Measurements from ENCODE around the gene TMEM132D. TPM values are rescaled to one million over a fixed set of nuclear protein-coding genes. Genes with fewer than 3 reads are reported as not detected.

Gene TMEM132D
- total and polyA plus RNA-seq, 4 donors: 0.01 to 0.14 (median 0.08) TPM

DNA sequence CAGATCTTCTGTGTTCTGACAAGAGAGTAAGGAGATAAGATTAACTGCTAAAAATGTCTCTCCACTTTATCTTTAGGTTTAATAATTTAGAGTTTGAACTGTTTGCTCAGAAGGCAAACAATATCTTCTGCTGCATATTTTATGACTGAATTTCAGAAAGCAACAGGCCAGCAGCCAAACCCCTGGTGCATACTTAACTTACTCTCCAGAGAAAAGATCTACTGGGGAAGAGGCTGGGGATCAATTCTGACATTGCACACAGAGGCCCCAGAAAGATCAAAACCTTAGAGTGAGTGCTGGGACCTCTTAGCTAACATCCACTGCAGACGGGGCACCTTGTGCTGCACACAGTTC lies 518.2 kb downstream of the TMEM132D start:
- no peak overlapping the region for H3K27ac ChIP-seq (ENCODE audit: low read depth in 1 of 2, low read length in 2 of 2)
- TF ChIP-seq, protein P1, sequence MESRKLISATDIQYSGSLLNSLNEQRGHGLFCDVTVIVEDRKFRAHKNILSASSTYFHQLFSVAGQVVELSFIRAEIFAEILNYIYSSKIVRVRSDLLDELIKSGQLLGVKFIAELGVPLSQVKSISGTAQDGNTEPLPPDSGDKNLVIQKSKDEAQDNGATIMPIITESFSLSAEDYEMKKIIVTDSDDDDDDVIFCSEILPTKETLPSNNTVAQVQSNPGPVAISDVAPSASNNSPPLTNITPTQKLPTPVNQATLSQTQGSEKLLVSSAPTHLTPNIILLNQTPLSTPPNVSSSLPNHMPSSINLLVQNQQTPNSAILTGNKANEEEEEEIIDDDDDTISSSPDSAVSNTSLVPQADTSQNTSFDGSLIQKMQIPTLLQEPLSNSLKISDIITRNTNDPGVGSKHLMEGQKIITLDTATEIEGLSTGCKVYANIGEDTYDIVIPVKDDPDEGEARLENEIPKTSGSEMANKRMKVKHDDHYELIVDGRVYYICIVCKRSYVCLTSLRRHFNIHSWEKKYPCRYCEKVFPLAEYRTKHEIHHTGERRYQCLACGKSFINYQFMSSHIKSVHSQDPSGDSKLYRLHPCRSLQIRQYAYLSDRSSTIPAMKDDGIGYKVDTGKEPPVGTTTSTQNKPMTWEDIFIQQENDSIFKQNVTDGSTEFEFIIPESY (IDR thresholded peaks at IDR 0.05): no peak
- TF ChIP-seq YY1 (IDR thresholded peaks at IDR 0.05): no peak
- no peak for TF ChIP-seq NR2F2 (IDR thresholded peaks at IDR 0.05)
- H3K9ac ChIP-seq (ENCODE audit: low read depth in 1 of 2, low read length in 2 of 2): no peak overlapping the region
- no peaks in the 10 kb centered on the region for H3K27me3 ChIP-seq (ENCODE audit: control insufficient read depth in 4 of 4, insufficient read depth in 4 of 4, low read length in 3 of 4)
- no peaks in the 10 kb centered on the region for H3K9me3 ChIP-seq (ENCODE audit: control insufficient read depth in 4 of 4, low read length in 3 of 4)
- DNase-seq (ENCODE audit: low spot score): no peak
- no peaks in the 10 kb centered on the region for H3K36me3 ChIP-seq (ENCODE audit: control insufficient read depth in 4 of 4, insufficient read depth in 3 of 4, low read depth in 1 of 4, low read length in 3 of 4)
- no peak overlapping the region for H3K4me3 ChIP-seq (ENCODE audit: low read depth in 1 of 3, low read length in 3 of 3)
- WGBS: 56% methylated on average over 1 of the region's 1 CpG
- H3K4me1 ChIP-seq (ENCODE audit: control insufficient read depth in 4 of 4, insufficient read depth in 4 of 4, low read length in 3 of 4): no peaks in the 10 kb centered on the region

- Histone ChIP-seq H3K9ac (ENCODE audit: low read depth in 1 of 2, low read length in 2 of 2) (no peak overlapping the region), H3K27ac (ENCODE audit: low read depth in 1 of 2, low read length in 2 of 2) (no peak overlapping the region), H3K4me3 (ENCODE audit: low read depth in 1 of 3, low read length in 3 of 3) (no peak overlapping the region), H3K36me3 (ENCODE audit: control insufficient read depth in 4 of 4, insufficient read depth in 3 of 4, low read depth in 1 of 4, low read length in 3 of 4) (no peaks in the 10 kb centered on the region), H3K4me1 (ENCODE audit: control insufficient read depth in 4 of 4, insufficient read depth in 4 of 4, low read length in 3 of 4) (no peaks in the 10 kb centered on the region), H3K27me3 (ENCODE audit: control insufficient read depth in 4 of 4, insufficient read depth in 4 of 4, low read length in 3 of 4) (no peaks in the 10 kb centered on the region), H3K9me3 (ENCODE audit: control insufficient read depth in 4 of 4, low read length in 3 of 4) (peaks cover 0 to 2% (median 0%) of the 10 kb centered on the region in 4 donors)
- 81% methylated on average over 9 of the region's 9 CpGs for WGBS
- DNase-seq (ENCODE audit: low spot score): no peak
- no peak for TF ChIP-seq ATF3 (IDR thresholded peaks at IDR 0.05)
- TF ChIP-seq FOXA2 (IDR thresholded peaks at IDR 0.05): no peak
- no peak for TF ChIP-seq EGR1 (IDR thresholded peaks at IDR 0.05; ENCODE audit: low read depth in 2 of 2)
- TF ChIP-seq, protein P2, sequence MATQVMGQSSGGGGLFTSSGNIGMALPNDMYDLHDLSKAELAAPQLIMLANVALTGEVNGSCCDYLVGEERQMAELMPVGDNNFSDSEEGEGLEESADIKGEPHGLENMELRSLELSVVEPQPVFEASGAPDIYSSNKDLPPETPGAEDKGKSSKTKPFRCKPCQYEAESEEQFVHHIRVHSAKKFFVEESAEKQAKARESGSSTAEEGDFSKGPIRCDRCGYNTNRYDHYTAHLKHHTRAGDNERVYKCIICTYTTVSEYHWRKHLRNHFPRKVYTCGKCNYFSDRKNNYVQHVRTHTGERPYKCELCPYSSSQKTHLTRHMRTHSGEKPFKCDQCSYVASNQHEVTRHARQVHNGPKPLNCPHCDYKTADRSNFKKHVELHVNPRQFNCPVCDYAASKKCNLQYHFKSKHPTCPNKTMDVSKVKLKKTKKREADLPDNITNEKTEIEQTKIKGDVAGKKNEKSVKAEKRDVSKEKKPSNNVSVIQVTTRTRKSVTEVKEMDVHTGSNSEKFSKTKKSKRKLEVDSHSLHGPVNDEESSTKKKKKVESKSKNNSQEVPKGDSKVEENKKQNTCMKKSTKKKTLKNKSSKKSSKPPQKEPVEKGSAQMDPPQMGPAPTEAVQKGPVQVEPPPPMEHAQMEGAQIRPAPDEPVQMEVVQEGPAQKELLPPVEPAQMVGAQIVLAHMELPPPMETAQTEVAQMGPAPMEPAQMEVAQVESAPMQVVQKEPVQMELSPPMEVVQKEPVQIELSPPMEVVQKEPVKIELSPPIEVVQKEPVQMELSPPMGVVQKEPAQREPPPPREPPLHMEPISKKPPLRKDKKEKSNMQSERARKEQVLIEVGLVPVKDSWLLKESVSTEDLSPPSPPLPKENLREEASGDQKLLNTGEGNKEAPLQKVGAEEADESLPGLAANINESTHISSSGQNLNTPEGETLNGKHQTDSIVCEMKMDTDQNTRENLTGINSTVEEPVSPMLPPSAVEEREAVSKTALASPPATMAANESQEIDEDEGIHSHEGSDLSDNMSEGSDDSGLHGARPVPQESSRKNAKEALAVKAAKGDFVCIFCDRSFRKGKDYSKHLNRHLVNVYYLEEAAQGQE (IDR thresholded peaks at IDR 0.05): no peak
- TF ChIP-seq NR2F2 (IDR thresholded peaks at IDR 0.05): no peak
- no peak for TF ChIP-seq JUND (IDR thresholded peaks at IDR 0.05)
Measured at GRCh38 chr12:129383956-129384355, 519.9 kb downstream of the TMEM132D start.

DNA sequence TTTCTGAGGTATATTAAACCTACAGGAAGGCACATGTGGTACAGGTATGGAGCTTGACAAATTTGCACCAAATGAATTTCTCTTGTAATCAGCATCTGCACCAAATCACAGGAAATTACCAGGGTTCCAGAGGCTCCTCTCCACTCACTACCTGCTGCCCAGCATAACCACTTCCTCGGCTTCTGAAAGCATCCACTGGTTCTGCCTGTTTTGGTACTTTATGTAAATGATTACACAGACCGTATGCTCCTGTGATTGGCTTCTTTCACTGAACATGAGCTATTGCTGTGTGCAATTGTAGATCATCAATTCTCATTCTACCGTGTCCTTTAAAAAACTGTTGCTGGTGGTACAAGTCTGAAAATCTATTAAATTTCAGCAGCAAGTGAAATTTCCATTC lies 522.1 kb downstream of the TMEM132D start:
- DNase-seq (ENCODE audit: low spot score): no peak
- Histone ChIP-seq H3K27me3 (ENCODE audit: control insufficient read depth in 4 of 4, insufficient read depth in 4 of 4, low read length in 3 of 4) (no peaks in the 10 kb centered on the region), H3K27ac (ENCODE audit: low read depth in 1 of 2, low read length in 2 of 2) (no peak overlapping the region), H3K36me3 (ENCODE audit: control insufficient read depth in 4 of 4, insufficient read depth in 3 of 4, low read depth in 1 of 4, low read length in 3 of 4) (no peaks in the 10 kb centered on the region), H3K4me3 (ENCODE audit: low read depth in 1 of 3, low read length in 3 of 3) (no peak overlapping the region), H3K4me1 (ENCODE audit: control insufficient read depth in 4 of 4, insufficient read depth in 4 of 4, low read length in 3 of 4) (no peaks in the 10 kb centered on the region), H3K9ac (ENCODE audit: low read depth in 1 of 2, low read length in 2 of 2) (no peak overlapping the region), H3K9me3 (ENCODE audit: control insufficient read depth in 4 of 4, low read length in 3 of 4) (peaks cover 0 to 4% (median 1%) of the 10 kb centered on the region in 4 donors)
- WGBS: 52% methylated on average over 3 of the region's 3 CpGs
- no peak for TF ChIP-seq FOXA1 (IDR thresholded peaks at IDR 0.05)
- TF ChIP-seq HNF4G (IDR thresholded peaks at IDR 0.05): no peak
- TF ChIP-seq RAD21 (IDR thresholded peaks at IDR 0.05): no peak
- TF ChIP-seq YY1 (IDR thresholded peaks at IDR 0.05): no peak
- TF ChIP-seq JUND (IDR thresholded peaks at IDR 0.05): no peak
- TF ChIP-seq CTCF (IDR thresholded peaks at IDR 0.05; ENCODE audit: low read depth, low read length, missing input control): no peak
- TF ChIP-seq, protein P1 (IDR thresholded peaks at IDR 0.05): no peak
- TF ChIP-seq SP1 (IDR thresholded peaks at IDR 0.05): no peak
- no peak for TF ChIP-seq FOXA2 (IDR thresholded peaks at IDR 0.05)
- TF ChIP-seq, protein P2 (IDR thresholded peaks at IDR 0.05): no peak
- no peak for TF ChIP-seq NR2F2 (IDR thresholded peaks at IDR 0.05)
- TF ChIP-seq ATF3 (IDR thresholded peaks at IDR 0.05): no peak

All from liver (tissue), 9 donors.